PC-9 (cell line): ENCODE measurements around the gene POTEF. TPM values are rescaled to one million over a fixed set of nuclear protein-coding genes. Genes with fewer than 3 reads are reported as not detected.
"Not testable (repeated sequence)": the region's sequence is repeated elsewhere in the genome, so short reads cannot be mapped to it uniquely, and the experiment has no call there.

Experiments
- BruUV-seq: library from RNA; stranded (reverse); fragments of 400-500 nt; replicated peaks from 2 replicates; lab custom pipeline; 2021; lab: Mats Ljungman, UMichigan
- CTCF ChIA-PET: fragments of 300-600 bp; sonication (Branson Sonifier 250); formaldehyde crosslinking; loops from one replicate; lab custom pipeline; 2022; ENCODE audit warnings: antibody characterized with exemption; lab: Charles Lee
- POLR2A ChIA-PET: fragments of 300-600 bp; sonication (Branson Sonifier 250); formaldehyde crosslinking; loops from one replicate; lab custom pipeline; 2022; ENCODE audit warnings: antibody characterized with exemption; ENCODE audit not compliant: unreplicated experiment; lab: Charles Lee
- DNase-seq, 2 experiments: peaks; one replicate each; pipeline versions ENCODE4 v3.0.0 to v3.0.0-alpha.2; 2015 to 2022; ENCODE audit warnings: mixed read lengths in 1 of 2
- H2AFZ ChIP-seq: fragments of 200-600 bp; sonication (generic); 2 replicates; pipeline ENCODE4 v1.8.1; 2017; ENCODE audit warnings: antibody characterized with exemption
- H3F3A ChIP-seq: fragments of 200-600 bp; sonication (generic); 2 replicates; pipeline ENCODE4 v1.8.1; 2017; ENCODE audit warnings: antibody characterized with exemption, mild to moderate bottlenecking, low read depth; ENCODE audit not compliant: insufficient read depth
- H3K27ac ChIP-seq: fragments of 200-600 bp; sonication (generic); 2 replicates; pipeline ENCODE4 v1.6.1; 2016; ENCODE audit warnings: mixed run types
- H3K27me3 ChIP-seq: fragments of 200-600 bp; sonication (generic); 2 replicates; pipeline ENCODE4 v1.6.1; 2016; ENCODE audit warnings: low read depth, mixed run types; ENCODE audit not compliant: insufficient read depth
- H3K36me3 ChIP-seq: fragments of 200-600 bp; sonication (generic); 2 replicates; pipeline ENCODE4 v1.6.1; 2016; ENCODE audit warnings: low read depth, mixed run types
- H3K4me1 ChIP-seq: fragments of 200-600 bp; sonication (generic); replicated peaks from 2 replicates; pipeline ENCODE4 v1.6.1; 2016; ENCODE audit warnings: mixed run types; ENCODE audit not compliant: insufficient read depth
- H3K4me2 ChIP-seq: fragments of 200-600 bp; sonication (generic); 2 replicates; pipeline ENCODE4 v1.6.1; 2017; ENCODE audit warnings: mixed run types
- H3K4me3 ChIP-seq: fragments of 200-600 bp; sonication (generic); 2 replicates; pipeline ENCODE4 v1.6.1; 2016; ENCODE audit warnings: mixed run types
- H3K79me2 ChIP-seq: fragments of 200-600 bp; sonication (generic); 2 replicates; pipeline ENCODE4 v1.6.1; 2017; ENCODE audit warnings: low read depth, mixed run types
- H3K9me2 ChIP-seq: fragments of 200-600 bp; sonication (generic); 2 replicates; pipeline ENCODE4 v1.8.1; 2017; ENCODE audit warnings: mild to moderate bottlenecking; ENCODE audit not compliant: insufficient read depth
- H3K9me3 ChIP-seq: fragments of 200-600 bp; sonication (generic); 2 replicates; pipeline ENCODE4 v1.8.1; 2016; ENCODE audit warnings: low read depth; ENCODE audit not compliant: insufficient read depth
- H4K20me1 ChIP-seq: fragments of 200-600 bp; sonication (generic); 2 replicates; pipeline ENCODE4 v1.8.1; 2017; ENCODE audit not compliant: insufficient read depth
- intact Hi-C: fragments of 100-400 bp; cut with micrococcal nuclease; formaldehyde crosslinking; loops from one replicate; pipeline ENCODE4 v1.10.0; 2022; ENCODE audit not compliant: unreplicated experiment
- total RNA-seq: library from RNA; stranded (reverse); gene quantifications from 2 replicates; pipeline ENCODE4 v1.2.3, GENCODE V29; 2021

Gene POTEF
- total RNA-seq, 1 experiment from 2014 or later: not detected

DNA sequence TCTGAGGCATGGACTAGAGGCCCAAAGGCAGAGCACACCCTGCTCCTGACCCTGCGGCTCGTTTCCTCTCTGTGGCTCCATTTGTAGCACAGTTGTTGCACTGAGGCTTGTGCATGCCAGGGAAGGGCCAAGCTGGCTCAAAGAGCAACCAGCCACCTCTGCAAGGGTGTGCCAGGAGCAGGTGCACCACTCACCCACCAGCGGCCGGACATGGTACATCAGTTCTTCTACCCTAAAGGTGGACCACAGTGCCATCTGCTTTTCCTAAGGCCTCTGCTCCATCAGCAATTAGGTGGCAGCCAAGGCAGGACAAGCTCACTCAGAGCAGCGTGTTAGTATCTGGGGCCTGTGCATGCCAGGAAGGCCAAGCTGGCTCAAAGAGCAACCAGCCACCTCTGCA lies 66.4 kb downstream of the POTEF start:
- POLR2A ChIA-PET, H3K27ac ChIP-seq, CTCF ChIA-PET, H3K79me2 ChIP-seq, DNase-seq, H3K4me3 ChIP-seq, H3K36me3 ChIP-seq, H3K4me2 ChIP-seq, H3F3A ChIP-seq, H2AFZ ChIP-seq, H3K9me2 ChIP-seq, H3K4me1 ChIP-seq, intact Hi-C loops, H3K9me3 ChIP-seq, BruUV-seq, H3K27me3 ChIP-seq, H4K20me1 ChIP-seq: not testable (repeated sequence)

DNA sequence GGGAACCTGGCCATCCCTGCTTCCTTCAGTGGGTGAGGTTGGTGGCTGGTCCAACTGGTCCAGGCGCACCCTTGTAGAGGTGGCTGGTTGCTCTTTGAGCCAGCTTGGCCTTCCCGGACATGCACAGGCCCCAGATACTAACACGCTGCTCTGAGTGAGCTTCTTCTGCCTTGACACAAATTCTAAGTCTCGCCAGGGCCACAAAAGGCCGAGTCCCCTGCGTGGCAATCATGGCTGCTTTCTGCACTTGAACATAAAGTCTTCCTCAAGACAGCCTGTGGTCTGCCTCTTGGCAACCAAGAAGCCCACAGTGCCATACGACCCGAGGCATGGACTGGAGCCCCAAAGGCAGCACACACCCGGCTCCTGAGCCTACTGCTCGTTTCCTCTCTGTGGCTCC lies 69.0 kb downstream of the POTEF start:
- intact Hi-C loops, H3K9me3 ChIP-seq, H3K27ac ChIP-seq, H3K4me2 ChIP-seq, POLR2A ChIA-PET, BruUV-seq, H3K4me3 ChIP-seq, H2AFZ ChIP-seq, H3K36me3 ChIP-seq, H3K27me3 ChIP-seq, H3F3A ChIP-seq, H3K4me1 ChIP-seq, H3K9me2 ChIP-seq, H3K79me2 ChIP-seq, DNase-seq, H4K20me1 ChIP-seq, CTCF ChIA-PET: not testable (repeated sequence)

DNA sequence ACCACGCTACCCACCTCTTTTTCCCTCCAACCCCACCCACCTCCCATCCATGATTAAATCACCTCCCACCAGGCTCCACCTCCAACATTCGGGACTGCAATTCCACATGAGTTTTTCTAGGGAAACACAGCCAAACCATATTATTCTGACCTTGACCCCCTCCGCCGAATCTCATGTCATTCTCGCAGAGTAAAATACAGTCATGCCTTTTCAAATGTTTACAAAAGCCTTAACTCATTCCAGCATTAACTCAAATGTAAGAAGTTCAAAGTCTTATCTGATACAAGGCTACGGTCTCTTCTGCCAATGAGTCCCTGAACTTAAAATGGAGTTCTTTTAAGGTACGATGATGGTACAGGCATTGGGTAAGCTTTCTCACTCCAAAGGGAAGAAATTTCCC lies 72.7 kb downstream of the POTEF start:
- H3K79me2 ChIP-seq, DNase-seq, H4K20me1 ChIP-seq, H3K36me3 ChIP-seq, H3K27me3 ChIP-seq, H3K4me3 ChIP-seq, POLR2A ChIA-PET, H3K27ac ChIP-seq, CTCF ChIA-PET, H3F3A ChIP-seq, intact Hi-C loops, H3K4me1 ChIP-seq, H3K4me2 ChIP-seq, H2AFZ ChIP-seq, BruUV-seq, H3K9me2 ChIP-seq, H3K9me3 ChIP-seq: not testable (repeated sequence)

DNA sequence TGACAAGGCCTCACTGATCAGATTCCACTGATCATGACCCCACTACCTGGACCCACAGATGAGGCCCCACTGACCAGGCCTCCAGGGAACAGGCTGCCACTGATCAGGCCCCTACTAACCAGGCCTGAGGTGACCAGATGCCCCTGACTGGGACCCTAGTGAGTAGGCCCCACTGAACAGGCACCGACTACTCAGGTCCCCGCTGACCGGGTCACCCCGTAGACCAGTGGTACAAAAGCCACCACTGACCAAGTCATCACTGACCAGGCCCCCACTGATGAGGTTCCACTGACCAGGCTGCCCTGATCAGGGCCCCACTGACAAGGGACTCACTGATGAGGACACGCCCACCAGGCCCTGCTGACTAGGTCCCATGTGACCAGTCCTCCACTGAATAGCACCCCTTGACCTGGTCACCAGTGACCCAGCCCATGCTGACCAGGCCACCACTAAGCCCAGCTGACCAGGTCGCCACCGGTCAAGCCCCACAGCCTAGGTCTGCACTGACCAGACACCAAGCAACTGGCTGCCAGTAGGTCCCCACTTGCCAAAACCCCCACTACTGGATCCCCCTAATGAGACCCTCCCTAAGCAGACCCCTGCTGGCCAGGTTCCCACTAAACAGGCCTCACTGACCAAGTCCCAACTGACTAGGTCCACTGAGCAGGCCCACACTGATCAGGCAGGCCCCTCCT lies 75.7 kb downstream of the POTEF start:
- H3K27me3 ChIP-seq, H3K4me2 ChIP-seq, DNase-seq, H3K4me1 ChIP-seq, H3K27ac ChIP-seq, CTCF ChIA-PET, H4K20me1 ChIP-seq, H3K4me3 ChIP-seq, H3K9me2 ChIP-seq, H3K36me3 ChIP-seq, POLR2A ChIA-PET, BruUV-seq, H3F3A ChIP-seq, intact Hi-C loops, H2AFZ ChIP-seq, H3K79me2 ChIP-seq, H3K9me3 ChIP-seq: not testable (repeated sequence)

DNA sequence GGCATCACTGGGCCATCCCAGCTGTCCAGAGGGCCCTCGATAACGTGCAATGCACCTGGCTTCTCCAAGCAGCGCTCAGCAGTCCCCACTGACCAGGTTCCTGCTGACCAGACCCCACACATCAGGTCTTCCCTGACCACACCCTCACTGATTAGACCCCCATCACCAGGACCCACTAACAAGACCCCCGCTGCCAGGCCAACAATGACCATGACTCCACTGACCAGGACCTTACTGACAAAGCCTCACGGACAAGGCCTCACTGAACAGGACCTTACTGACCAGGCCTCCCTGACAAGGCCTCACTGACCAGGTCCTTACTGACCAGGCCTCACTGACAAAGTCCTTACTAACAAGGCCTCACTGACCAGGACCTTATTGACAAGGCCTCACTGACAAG lies 76.6 kb downstream of the POTEF start:
- BruUV-seq, POLR2A ChIA-PET, H3K9me2 ChIP-seq, H3K27me3 ChIP-seq, H3K4me3 ChIP-seq, H3K27ac ChIP-seq, H3K36me3 ChIP-seq, intact Hi-C loops, H4K20me1 ChIP-seq, H3F3A ChIP-seq, CTCF ChIA-PET, H3K9me3 ChIP-seq, H3K4me2 ChIP-seq, H2AFZ ChIP-seq, H3K79me2 ChIP-seq, H3K4me1 ChIP-seq, DNase-seq: not testable (repeated sequence)

DNA sequence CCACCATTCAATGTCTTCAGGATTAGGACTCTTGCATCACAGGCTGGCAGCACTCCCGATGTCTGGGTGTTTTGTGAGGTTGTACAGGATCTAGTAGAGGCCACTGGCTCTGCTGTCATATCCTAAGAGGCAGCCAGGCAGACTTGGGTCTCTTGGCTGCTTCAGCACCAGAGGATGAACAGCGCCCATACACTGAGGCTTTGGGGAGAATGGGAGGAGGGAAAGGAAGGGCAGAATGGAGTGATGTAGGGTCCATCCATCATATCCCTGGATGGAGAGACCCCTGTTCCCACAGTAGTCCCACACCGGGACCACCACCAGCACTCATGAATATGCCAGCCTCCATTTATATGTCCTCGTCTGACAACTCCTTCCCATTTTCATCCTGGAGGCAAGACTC lies 80.6 kb downstream of the POTEF start:
- H3K4me1 ChIP-seq, H3K27me3 ChIP-seq, H3K36me3 ChIP-seq, H3K79me2 ChIP-seq, intact Hi-C loops, H2AFZ ChIP-seq, H3F3A ChIP-seq, H3K27ac ChIP-seq, POLR2A ChIA-PET, CTCF ChIA-PET, H3K9me2 ChIP-seq, H4K20me1 ChIP-seq, BruUV-seq, H3K4me2 ChIP-seq, DNase-seq, H3K9me3 ChIP-seq, H3K4me3 ChIP-seq: not testable (repeated sequence)

DNA sequence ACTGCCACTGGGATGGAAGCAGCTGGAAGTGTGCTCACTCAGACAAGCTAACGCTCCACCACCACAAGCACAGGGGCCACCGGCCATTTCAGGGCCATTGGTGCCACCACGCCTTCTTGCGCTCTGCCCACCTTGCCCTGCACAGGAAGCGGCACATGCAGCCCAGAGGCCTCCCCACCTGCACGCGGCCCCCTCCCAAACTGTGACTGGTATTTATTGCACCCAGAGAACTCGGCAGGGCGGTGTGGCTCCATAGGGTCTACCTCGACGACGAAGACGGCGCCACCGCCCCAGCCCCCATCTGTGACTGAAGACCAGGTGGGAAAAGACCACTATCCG lies 90.8 kb downstream of the POTEF start:
- H3F3A ChIP-seq, DNase-seq, H4K20me1 ChIP-seq, H3K4me1 ChIP-seq, POLR2A ChIA-PET, CTCF ChIA-PET, H3K27ac ChIP-seq, H3K9me2 ChIP-seq, BruUV-seq, H3K79me2 ChIP-seq, H2AFZ ChIP-seq, H3K9me3 ChIP-seq, H3K4me3 ChIP-seq, intact Hi-C loops, H3K4me2 ChIP-seq, H3K36me3 ChIP-seq: not testable (repeated sequence)
- H3K27me3 ChIP-seq: peaks cover 18% of the 10 kb centered on the region; the same call in 1 of the 2 replicates
